ENCODE results near the gene CHI3L1.

DNA sequence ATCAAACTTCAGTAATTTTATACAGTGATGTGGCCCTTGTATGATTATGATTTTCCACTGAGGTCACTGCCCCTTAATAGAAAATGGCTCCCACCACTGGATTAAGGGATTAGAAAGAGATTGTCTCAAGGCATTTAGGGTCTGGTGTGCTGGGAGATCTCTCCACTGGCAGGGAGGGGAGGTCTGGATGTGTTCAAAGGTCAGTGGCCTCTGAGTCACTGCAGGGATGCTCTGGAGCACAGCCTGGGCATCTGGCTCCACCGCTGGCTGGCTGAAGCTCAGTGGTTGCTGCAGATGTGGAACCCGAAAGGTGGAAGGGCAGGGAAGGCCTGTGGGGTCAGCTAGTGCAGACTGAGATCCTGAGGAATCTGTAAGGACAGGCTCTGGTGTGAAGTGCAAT lies 18.3 kb upstream of the CHI3L1 start:
- TF ChIP-seq EP300 (IDR thresholded peaks at IDR 0.05; ENCODE audit: borderline replicate concordance): no peak
- TF ChIP-seq TEAD4 (IDR thresholded peaks at IDR 0.05): no peak
- no peak for TF ChIP-seq RAD21 (IDR thresholded peaks at IDR 0.05; ENCODE audit: low read depth)
- TF ChIP-seq, protein P1, sequence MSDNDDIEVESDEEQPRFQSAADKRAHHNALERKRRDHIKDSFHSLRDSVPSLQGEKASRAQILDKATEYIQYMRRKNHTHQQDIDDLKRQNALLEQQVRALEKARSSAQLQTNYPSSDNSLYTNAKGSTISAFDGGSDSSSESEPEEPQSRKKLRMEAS (IDR thresholded peaks at IDR 0.05): no peak
- TF ChIP-seq, protein P2, sequence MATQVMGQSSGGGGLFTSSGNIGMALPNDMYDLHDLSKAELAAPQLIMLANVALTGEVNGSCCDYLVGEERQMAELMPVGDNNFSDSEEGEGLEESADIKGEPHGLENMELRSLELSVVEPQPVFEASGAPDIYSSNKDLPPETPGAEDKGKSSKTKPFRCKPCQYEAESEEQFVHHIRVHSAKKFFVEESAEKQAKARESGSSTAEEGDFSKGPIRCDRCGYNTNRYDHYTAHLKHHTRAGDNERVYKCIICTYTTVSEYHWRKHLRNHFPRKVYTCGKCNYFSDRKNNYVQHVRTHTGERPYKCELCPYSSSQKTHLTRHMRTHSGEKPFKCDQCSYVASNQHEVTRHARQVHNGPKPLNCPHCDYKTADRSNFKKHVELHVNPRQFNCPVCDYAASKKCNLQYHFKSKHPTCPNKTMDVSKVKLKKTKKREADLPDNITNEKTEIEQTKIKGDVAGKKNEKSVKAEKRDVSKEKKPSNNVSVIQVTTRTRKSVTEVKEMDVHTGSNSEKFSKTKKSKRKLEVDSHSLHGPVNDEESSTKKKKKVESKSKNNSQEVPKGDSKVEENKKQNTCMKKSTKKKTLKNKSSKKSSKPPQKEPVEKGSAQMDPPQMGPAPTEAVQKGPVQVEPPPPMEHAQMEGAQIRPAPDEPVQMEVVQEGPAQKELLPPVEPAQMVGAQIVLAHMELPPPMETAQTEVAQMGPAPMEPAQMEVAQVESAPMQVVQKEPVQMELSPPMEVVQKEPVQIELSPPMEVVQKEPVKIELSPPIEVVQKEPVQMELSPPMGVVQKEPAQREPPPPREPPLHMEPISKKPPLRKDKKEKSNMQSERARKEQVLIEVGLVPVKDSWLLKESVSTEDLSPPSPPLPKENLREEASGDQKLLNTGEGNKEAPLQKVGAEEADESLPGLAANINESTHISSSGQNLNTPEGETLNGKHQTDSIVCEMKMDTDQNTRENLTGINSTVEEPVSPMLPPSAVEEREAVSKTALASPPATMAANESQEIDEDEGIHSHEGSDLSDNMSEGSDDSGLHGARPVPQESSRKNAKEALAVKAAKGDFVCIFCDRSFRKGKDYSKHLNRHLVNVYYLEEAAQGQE (IDR thresholded peaks at IDR 0.05; ENCODE audit: low read depth): no peak
- TF ChIP-seq EGR1 (IDR thresholded peaks at IDR 0.05): no peak
- TF ChIP-seq YY1 (IDR thresholded peaks at IDR 0.05; ENCODE audit: low read depth): no peak
- TF ChIP-seq FOXM1 (IDR thresholded peaks at IDR 0.05; ENCODE audit: borderline replicate concordance, low read depth): no peak
- TF ChIP-seq NFIC (IDR thresholded peaks at IDR 0.05): no peak
